HT-29 (cell line): ENCODE results near the gene SULT1A2. TPM values are rescaled to one million over a fixed set of nuclear protein-coding genes. Genes with fewer than 3 reads are reported as not detected.
"Not testable (repeated sequence)": the region's sequence is repeated elsewhere in the genome, so short reads cannot be mapped to it uniquely, and the experiment has no call there.

ENCODE experiments used
- DNase-seq: peaks from one replicate; pipeline ENCODE4 v3.0.0-alpha.2; 2015; ENCODE audit warnings: low spot score
- total RNA-seq: library from RNA; depleted of rRNA; stranded (reverse); fragments of >200 nt; shearing (Covaris generic); gene quantifications from 2 replicates; pipeline ENCODE4 v1.2.3, GENCODE V29; 2014; rRNA removed

The SULT1A2 gene
- 1.4 and 1.7 TPM in 2 replicates for total RNA-seq

DNA sequence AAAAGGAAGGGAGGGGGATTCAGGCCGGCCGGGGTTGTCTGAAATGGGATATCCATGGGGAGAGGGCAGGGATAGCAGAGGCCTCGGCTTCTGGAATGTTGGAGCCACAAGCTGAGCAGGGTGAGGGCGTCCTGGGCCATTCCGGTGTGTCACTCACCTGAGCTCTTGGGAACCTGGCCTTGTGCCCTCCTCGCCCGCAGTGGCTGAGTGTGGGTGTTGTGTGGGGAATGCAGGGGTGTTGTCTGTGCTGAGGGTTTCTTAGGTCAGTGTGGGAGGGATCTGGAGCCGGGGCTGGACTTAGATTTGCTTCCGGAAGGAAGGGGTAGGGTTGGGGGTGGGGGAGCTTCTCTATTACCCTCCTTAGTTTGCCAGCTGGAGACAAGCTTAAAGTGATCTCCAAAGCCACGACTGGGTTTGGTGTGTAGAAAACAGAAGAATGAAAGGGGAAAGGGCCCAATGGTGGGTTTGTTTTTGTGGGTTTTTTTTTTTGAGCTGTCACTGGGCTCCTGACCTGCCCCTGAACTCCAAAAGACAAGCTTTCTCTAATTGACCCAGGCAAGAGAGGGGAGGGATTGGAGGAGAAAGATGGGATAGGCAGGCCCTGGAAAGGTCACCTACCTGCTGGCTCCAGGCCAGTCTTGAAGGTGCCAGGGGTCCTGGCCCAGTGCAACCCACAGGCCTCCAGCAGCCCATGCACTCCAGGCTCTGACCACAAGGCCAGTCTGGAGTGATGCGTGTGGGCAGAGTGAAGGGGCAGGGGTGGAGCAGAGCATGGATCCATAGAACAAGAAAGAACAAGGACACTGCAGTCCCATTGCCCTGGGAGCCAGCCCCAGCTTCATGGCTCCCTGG is at the start of gene SULT1A2:
Gene SULT1A2, minus strand, starts transcription at position 211 of the 852 bp plus-strand sequence. CDS start 1,120 bp downstream, outside the sequence.
- peak; percentile 53 for DNase-seq

GRCh38 chr16:28639959-28640358 is 43.1 kb upstream of the SULT1A2 start:
- not testable (repeated sequence) for DNase-seq

GRCh38 chr16:28638359-28638758 is 41.5 kb upstream of the SULT1A2 start:
- DNase-seq, result not testable (repeated sequence)

- DNase-seq, result not testable (repeated sequence)
Measured at GRCh38 chr16:28637765-28638164, 40.9 kb upstream of the SULT1A2 start, which contains the start of gene NPIPB8. Gene NPIPB8, plus strand, starts transcription at chr16:28638065. Its CDS starts 296 bp downstream, at chr16:28638361.

- not testable (repeated sequence) for DNase-seq
Measured at GRCh38 chr16:28636093-28636823, 39.4 kb upstream of the SULT1A2 start.

- DNase-seq, result not testable (repeated sequence)
Measured at GRCh38 chr16:28630905-28631304, 34.1 kb upstream of the SULT1A2 start.

- peak; percentile 49 for DNase-seq
Measured at GRCh38 chr16:28623172-28623711, 26.4 kb upstream of the SULT1A2 start.

DNA sequence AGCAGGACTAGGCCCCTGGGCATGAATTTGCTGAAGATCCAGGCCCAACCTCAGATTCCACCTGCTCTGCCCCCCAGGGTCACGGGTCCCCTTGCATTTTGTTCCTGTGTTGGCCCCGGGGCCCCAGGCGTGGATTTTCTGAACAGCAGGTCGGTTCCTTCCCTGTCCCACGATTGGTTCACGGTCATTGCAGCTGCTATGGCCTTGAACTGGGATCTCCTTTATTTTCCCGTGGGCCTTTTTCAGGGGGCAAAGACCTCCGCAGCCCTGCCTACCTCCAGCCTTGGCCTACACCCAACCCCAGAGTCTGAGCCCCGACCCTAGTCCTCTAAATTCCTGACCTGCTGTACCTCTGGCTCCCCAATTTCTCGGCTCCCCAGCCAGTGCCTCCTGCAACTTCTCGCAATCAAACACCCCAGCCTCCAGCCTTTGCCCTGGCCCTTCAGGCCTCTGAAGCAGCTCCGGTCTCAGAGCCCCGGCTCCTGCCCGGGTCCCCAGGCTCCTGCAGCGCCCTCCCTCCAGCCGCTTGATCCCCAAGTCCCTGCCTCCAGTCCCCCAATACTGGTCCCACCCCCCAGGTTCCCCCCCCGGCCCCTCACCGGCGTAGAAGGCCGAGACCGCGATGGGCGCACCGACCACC is 25.8 kb upstream of the SULT1A2 start:
- not testable (repeated sequence) for DNase-seq

GRCh38 chr16:28621481-28622155 is 24.8 kb upstream of the SULT1A2 start:
- no peak for DNase-seq

- not testable (repeated sequence) for DNase-seq
Measured at GRCh38 chr16:28620316-28620715, 23.5 kb upstream of the SULT1A2 start.

DNA sequence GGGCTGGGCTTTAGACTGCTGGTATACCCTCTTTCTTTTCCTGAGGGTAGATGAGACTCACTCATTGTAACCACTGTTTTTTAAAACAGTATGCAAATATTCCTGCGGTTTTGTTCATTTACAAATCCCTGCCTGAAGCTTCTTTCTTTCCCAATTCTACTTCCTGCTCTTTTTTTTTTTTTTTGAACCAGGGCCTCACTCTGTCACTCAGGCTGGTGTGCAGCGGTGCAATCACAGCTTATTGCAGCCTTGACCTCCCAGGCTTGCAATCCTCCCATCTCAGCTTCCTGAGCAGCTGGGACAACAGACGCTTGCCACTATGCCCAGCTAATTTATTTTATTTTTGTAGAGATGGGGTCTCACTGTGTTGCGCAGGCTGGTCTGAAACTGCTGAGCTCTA is 21.0 kb upstream of the SULT1A2 start:
- DNase-seq, result no peak

GRCh38 chr16:28616636-28617035 is 19.8 kb upstream of the SULT1A2 start:
- no peak for DNase-seq

- DNase-seq, result not testable (repeated sequence)
Measured at GRCh38 chr16:28616224-28616577, 19.4 kb upstream of the SULT1A2 start.

DNA sequence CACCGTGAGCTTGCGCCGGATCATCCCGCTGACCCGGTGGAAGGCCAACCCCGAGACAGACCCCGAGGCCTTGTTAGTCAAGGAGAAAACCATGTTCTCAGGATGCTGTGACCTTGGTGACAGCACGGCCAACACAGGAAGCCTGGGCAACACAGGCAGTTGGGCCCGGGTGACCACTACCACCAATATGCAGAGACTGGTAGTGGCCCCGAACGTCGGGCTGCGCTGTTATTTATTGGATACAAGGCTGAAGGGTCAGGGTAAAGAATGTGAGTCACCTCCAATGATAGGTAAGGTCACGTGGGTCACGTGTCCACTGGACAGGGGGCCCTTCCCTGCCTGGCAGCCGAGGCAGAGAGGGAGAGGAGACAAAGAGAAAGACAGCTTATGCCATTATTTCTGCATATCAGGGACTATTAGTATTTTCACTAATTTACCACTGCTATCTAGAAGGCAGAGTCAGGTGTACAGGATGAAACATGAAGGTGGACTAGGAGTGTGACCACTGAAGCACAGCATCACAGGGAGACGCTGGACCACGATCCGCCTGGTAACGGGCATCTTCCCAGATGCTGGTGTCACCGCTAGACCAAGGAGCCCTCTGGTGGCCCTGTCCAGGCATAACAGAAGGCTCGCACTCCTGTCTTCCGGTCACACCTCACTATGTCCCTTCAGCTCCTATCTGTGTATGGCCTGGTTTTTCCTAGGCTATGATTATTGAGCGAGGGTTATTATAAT is 18.8 kb upstream of the SULT1A2 start:
- peak; percentile 57 for DNase-seq

DNA sequence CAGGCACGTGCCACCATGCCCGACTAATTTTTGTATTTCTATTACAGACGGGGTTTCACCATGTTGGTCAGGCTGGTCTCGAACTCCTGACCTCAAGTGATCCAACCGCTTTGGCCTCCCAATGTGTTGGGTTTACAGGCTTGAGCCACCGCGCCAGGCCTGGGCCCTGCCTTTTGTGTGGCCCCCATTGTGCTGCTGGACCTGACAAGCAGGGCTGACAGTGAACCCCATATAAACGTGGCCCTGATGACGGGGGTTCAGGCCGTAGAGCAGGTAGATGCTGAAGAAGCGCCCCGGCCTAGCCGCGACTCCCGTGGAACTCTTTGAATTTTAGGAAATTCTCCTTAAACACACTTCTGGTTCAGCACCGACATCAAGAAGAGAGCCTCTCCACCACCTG is 17.7 kb upstream of the SULT1A2 start:
- not testable (repeated sequence) for DNase-seq

GRCh38 chr16:28613912-28614311 is 17.1 kb upstream of the SULT1A2 start:
- not testable (repeated sequence) for DNase-seq

DNA sequence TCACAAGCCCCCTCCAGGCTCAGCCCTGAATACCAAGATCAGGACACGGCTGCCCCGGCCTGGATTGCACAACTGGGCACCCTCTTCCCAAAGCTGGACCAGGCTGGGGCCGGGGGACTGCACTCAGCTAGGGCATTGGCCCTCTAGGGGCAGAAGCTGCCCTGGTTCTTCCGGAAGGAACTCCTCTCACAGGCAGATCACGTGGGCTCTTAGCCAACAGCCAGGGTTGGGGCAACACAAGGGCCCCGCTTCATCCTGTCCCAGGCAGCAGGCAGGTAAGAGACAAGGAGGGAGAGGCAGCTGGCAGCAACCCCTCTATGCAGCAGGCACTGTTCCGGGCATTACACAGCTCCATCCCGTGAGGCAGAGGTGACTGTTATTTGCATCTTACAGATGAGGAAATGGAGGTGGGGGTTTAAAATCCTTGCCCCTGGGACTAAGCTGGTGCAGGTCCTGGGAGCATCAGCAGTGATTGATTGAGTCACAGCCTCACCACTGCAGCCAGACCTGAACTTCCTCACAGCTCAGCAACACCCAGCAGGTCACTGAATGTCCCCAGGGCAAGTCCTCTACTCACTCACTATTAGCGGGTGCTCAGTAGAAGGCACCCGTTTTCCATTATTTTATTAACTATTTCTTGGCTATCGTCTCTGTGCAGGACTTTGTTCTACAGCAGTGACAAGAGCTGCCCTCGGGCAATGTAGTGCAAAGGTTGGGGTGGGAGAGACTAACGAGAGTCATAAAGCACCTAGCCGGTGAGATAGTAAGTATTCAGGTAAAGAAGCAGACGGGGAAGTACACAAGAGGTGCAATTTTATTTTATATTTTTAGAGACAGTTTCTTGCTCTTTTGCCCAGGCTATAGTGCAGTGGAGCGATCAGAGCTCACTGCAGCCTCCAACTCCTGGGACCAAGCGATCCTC is 15.8 kb upstream of the SULT1A2 start:
- DNase-seq, result not testable (repeated sequence)

- no peak for DNase-seq
Measured at GRCh38 chr16:28610595-28611191, 13.8 kb upstream of the SULT1A2 start.
